GM12801 (cell line): ENCODE results near the gene VRK1.

Experiments
- TF ChIP-seq, protein P1 (sequence below): IDR thresholded peaks from one replicate; pipeline ENCODE4 v1.5.1; 2011; ENCODE audit warnings: control low read depth; ENCODE audit not compliant: insufficient read length; ENCODE audit errors: extremely low read depth

Gene VRK1

DNA sequence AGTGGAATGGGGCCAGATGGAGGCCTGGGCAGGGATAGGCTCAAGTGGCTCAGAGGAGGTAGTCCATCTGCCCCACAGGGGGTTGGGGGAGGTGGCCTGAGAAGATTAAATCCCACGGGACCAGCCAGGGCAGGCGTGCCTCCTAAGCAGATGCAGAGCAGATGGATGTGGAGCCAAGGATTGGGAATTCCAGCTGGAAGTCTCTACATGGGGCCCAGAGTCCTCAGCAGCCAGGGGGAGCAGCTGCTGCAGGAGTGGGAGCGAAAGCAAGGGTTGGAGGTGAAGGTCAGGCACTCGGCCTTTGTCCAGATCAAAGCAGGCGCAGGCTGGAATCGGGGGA, 42.4 kb upstream of the VRK1 start:
- TF ChIP-seq, protein P1, sequence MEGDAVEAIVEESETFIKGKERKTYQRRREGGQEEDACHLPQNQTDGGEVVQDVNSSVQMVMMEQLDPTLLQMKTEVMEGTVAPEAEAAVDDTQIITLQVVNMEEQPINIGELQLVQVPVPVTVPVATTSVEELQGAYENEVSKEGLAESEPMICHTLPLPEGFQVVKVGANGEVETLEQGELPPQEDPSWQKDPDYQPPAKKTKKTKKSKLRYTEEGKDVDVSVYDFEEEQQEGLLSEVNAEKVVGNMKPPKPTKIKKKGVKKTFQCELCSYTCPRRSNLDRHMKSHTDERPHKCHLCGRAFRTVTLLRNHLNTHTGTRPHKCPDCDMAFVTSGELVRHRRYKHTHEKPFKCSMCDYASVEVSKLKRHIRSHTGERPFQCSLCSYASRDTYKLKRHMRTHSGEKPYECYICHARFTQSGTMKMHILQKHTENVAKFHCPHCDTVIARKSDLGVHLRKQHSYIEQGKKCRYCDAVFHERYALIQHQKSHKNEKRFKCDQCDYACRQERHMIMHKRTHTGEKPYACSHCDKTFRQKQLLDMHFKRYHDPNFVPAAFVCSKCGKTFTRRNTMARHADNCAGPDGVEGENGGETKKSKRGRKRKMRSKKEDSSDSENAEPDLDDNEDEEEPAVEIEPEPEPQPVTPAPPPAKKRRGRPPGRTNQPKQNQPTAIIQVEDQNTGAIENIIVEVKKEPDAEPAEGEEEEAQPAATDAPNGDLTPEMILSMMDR, result no peak

DNA sequence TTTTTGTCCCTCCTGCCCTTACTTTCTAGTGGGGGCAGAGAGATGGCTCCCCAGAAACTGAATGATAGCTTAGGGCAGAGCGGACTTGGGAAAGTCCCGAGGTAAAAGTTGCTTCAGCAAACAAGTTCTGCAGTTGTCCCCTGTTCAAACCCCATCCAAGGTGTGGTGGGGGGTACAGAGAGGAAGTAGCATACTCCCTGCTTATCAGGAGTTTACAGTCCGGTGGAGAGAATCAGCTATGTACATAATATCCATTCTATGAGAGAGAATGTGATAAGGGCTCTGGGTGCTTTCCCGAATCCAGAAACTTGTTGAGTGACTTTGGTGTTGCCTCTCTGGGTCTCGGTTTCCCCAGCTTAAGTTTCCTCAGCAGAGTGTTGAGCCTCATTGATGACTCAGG, 40.4 kb upstream of the VRK1 start:
- TF ChIP-seq, protein P1, result no peak

GRCh38 chr14:96757456-96757855, 39.7 kb upstream of the VRK1 start:
- TF ChIP-seq, protein P1, result no peak

DNA sequence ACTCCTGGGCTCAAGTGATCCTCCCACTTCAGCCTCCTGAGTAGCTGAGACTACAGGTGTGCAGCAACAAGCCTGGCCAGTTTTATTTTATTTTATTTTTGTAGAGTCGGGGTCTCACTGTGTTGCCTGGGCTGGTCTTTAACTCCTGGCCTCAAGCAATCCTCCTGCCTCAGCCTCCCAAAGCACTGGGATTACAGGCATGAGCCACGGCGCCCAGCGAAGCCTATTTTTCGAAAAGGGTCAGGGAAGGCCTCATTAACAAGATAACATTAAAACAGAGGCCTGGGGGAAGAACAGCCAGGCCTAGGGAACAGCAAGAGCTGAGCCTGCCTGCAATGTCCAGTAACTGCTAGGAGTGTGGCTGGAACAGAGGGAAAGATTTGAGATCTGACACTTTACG, 36.1 kb upstream of the VRK1 start:
- TF ChIP-seq, protein P1, result no peak

DNA sequence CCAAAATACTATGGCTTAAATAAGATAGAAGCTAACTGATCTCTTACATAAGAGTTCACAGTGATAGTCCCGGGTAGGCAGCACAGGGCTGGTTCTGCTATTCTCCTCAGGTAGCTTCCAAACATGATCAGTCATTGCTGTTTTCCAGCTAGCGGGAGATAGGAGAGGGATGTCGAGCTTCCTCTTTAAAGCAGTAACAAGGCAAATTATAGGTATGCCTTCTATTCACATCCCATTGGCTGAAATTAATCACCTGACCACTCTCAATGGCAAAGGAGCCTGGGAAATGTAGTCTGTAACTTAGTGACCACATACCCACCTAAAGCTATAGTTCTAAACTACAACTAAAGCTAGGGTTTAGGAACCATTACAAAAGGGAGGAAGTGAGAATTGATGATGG, 34.5 kb upstream of the VRK1 start:
- TF ChIP-seq, protein P1, result no peak

DNA sequence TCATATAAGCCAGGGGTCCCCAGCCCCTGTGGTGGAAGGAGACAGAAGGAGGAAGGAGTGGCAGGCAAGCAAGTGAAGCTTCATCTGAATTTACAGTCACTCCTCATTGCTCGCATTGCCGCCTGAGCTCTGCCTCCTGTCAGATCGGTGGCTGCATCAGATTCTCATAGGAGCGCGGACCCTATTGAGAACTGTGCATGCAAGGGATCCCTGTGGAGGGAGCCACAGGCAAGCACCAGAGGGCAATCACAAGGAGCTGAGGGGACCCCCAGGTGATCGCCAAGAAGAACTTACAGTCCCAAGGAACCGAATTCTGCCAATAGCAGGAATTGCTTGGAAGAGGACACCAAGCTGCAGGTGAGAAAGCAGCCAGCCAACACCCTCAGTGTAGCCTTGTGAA, 33.2 kb upstream of the VRK1 start:
- TF ChIP-seq, protein P1, result no peak

DNA sequence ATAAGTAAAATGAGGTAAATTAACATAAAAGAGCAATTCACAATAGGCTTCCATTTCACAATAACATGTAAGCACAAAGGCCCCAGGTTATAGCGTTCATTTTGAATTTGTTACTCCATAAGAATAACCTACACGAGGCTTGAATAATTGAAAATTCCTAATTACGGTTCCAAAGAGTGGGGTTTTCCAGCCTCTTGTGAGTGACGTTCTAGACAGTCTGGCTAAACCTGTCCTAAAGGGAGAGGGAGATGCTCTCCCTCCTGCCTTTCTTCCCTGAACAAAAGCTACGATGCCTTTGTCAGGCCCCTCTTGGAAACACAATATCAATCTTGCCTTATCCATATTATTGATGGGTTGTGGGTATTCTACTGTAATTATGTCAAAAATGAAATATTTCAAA, 24.3 kb upstream of the VRK1 start:
- TF ChIP-seq, protein P1, result no peak

DNA sequence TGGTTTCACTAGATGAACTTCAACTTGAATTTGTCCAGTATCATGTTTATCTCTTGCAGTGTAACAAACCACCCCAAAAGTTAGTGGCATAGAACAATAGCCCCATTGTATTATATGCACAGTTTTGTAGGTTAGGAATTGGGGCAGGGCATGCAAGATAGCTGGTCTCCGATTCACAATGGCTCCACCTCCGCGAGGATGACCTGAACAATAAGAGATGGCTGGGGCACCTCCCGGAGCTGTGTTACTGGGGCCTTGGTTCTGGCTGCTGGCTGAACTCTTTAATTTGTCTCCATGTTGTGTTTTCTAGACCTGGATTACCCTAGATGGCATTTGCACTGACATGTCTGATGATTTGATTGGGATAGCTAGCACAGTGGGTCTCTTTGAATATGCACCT, 20.4 kb upstream of the VRK1 start:
- TF ChIP-seq, protein P1, result no peak
